Mesenchymal stem cell (in vitro differentiated cells and primary cell): ENCODE measurements around the gene CYREN.
"Not testable (repeated sequence)": the region's sequence is repeated elsewhere in the genome, so short reads cannot be mapped to it uniquely, and the experiment has no call there.

Source experiments
- DNase-seq: peaks from one replicate; pipeline ENCODE4 v3.0.0-alpha.2; 2013
- H2AFZ ChIP-seq: one replicate; pipeline ENCODE4 v1.6.1; 2013; ENCODE audit warnings: low read depth, mild to moderate bottlenecking, control low read depth, inconsistent platforms, low read length, moderate library complexity
- H2AK5ac ChIP-seq: 2 replicates; pipeline ENCODE4 v1.6.1; 2013; ENCODE audit warnings: low read length, moderate library complexity, mild to moderate bottlenecking, inconsistent platforms; ENCODE audit not compliant: severe bottlenecking
- H2BK120ac ChIP-seq: one replicate; pipeline ENCODE4 v1.6.1; 2013; ENCODE audit warnings: low read depth, mild to moderate bottlenecking, inconsistent platforms, low read length, moderate library complexity
- H2BK12ac ChIP-seq, 2 experiments: one replicate each; pipeline ENCODE4 v1.6.1; 2013; ENCODE audit warnings: inconsistent platforms in 2 of 2, low read length in 2 of 2, mild to moderate bottlenecking in 2 of 2, moderate library complexity in 2 of 2, control low read depth in 1 of 2
- H2BK15ac ChIP-seq: one replicate; pipeline ENCODE4 v1.6.1; 2013; ENCODE audit warnings: mild to moderate bottlenecking, low read depth, inconsistent platforms; ENCODE audit not compliant: poor library complexity, severe bottlenecking
- H2BK5ac ChIP-seq: 2 replicates; pipeline ENCODE4 v1.6.1; 2013; ENCODE audit warnings: low read depth, mild to moderate bottlenecking, low read length, control low read depth, inconsistent platforms; ENCODE audit not compliant: poor library complexity, severe bottlenecking
- H3K14ac ChIP-seq, 2 experiments: one replicate each; pipeline ENCODE4 v1.6.1; 2013; ENCODE audit warnings: inconsistent platforms in 2 of 2, low read length in 2 of 2, control low read depth in 1 of 2, mild to moderate bottlenecking in 1 of 2, moderate library complexity in 1 of 2
- H3K18ac ChIP-seq, 2 experiments: one replicate each; pipeline ENCODE4 v1.6.1; 2013; ENCODE audit warnings: inconsistent platforms in 2 of 2, low read length in 2 of 2, control low read depth in 1 of 2, low read depth in 1 of 2, mild to moderate bottlenecking in 1 of 2
- H3K23ac ChIP-seq, 2 experiments: one replicate each; pipeline ENCODE4 v1.6.1; 2013; ENCODE audit warnings: inconsistent platforms in 2 of 2, low read length in 2 of 2, mild to moderate bottlenecking in 2 of 2, moderate library complexity in 2 of 2, control low read depth in 1 of 2
- H3K27ac ChIP-seq: 2 replicates; pipeline ENCODE4 v1.5.1; 2013; ENCODE audit warnings: mild to moderate bottlenecking, moderate library complexity, low read length, control low read depth, inconsistent platforms; ENCODE audit not compliant: poor library complexity, severe bottlenecking
- H3K27me3 ChIP-seq, 2 experiments: 2 replicates each; pipeline versions ENCODE4 v1.6.1 to v1.7.0; 2013; ENCODE audit warnings: low read length in 2 of 2, mild to moderate bottlenecking in 2 of 2, moderate library complexity in 2 of 2, control low read depth in 1 of 2, inconsistent platforms in 1 of 2; ENCODE audit not compliant: control insufficient read depth in 1 of 2, insufficient read depth in 1 of 2
- H3K36me3 ChIP-seq, 2 experiments: 2 replicates each; pipeline versions ENCODE4 v1.6.1 to v1.7.0; 2013; ENCODE audit warnings: low read length in 2 of 2, control low read depth in 1 of 2, inconsistent platforms in 1 of 2, low read depth in 1 of 2, mild to moderate bottlenecking in 1 of 2; ENCODE audit not compliant: insufficient read depth in 2 of 2, control insufficient read depth in 1 of 2
- H3K4ac ChIP-seq, 2 experiments: one replicate each; pipeline ENCODE4 v1.6.1; 2013; ENCODE audit warnings: inconsistent platforms in 2 of 2, low read length in 2 of 2, mild to moderate bottlenecking in 2 of 2, moderate library complexity in 2 of 2, control low read depth in 1 of 2, low read depth in 1 of 2
- H3K4me1 ChIP-seq: 2 replicates; pipeline ENCODE4 v1.6.1; 2013; ENCODE audit warnings: low read depth, low read length, control low read depth; ENCODE audit not compliant: control insufficient read depth, insufficient read depth
- H3K4me2 ChIP-seq: 2 replicates; pipeline ENCODE4 v1.6.1; 2013; ENCODE audit warnings: low read length, mild to moderate bottlenecking, inconsistent platforms; ENCODE audit not compliant: poor library complexity, severe bottlenecking
- H3K4me3 ChIP-seq, 2 experiments: 2 replicates each; pipeline versions ENCODE4 v1.5.1 to v1.7.0; 2013; ENCODE audit warnings: low read length in 2 of 2, mild to moderate bottlenecking in 2 of 2, control low read depth in 1 of 2, low read depth in 1 of 2; ENCODE audit not compliant: insufficient read depth in 1 of 2
- H3K79me1 ChIP-seq: replicated peaks from 2 replicates; pipeline ENCODE4 v1.6.1; 2013; ENCODE audit warnings: mild to moderate bottlenecking, control low read depth, low read length, inconsistent platforms; ENCODE audit not compliant: poor library complexity, severe bottlenecking
- H3K9ac ChIP-seq: 2 replicates; pipeline ENCODE4 v1.7.0; 2013; ENCODE audit warnings: mild to moderate bottlenecking, low read length, moderate library complexity
- H3K9me3 ChIP-seq: 2 replicates; pipeline ENCODE4 v1.7.0; 2013; ENCODE audit warnings: mild to moderate bottlenecking, low read length; ENCODE audit not compliant: control insufficient read depth
- H4K8ac ChIP-seq: one replicate; pipeline ENCODE4 v1.6.1; 2013; ENCODE audit warnings: inconsistent platforms, mild to moderate bottlenecking, low read length, moderate library complexity
- H4K91ac ChIP-seq: one replicate; pipeline ENCODE4 v1.6.1; 2013; ENCODE audit warnings: mild to moderate bottlenecking, low read length, inconsistent platforms
- WGBS: methylation state at CpG from one replicate; pipeline ENCODE4 v1.1.7; 2013; ENCODE audit warnings: mixed read lengths; 5-methylcytosine and 5-hydroxymethylcytosine counted together

Gene CYREN

DNA sequence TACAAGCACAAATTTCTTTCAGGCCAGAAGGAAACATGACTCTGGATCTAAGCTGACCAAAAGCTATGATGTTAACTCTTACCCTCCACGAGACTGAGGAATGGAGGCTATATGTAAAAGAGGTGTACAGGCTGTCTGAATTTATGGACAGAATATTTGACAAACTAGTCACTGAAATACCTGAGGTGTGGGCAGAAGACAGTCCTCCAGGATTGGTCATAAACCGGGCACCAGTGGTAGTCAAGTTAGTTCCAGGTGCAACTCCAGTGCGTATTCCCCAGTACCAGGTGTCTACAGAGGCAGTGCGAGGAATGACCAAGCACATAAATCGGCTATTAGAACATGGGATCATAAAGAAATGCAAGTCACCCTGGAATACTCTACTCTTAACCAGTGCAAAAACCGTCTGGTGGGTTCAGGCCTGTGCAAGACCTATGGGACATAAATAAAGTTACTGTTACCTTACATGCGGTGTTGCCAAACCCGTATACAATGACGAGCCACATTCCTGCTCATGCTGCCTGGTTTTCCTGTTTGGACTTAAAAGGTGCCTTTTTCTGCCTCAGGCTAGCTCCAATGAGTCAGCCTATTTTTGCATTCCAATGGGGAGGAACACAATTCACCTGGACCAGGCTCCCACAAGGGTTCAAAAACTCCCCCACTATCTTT lies 6.7 kb upstream of the CYREN start:
- no peak overlapping the region for H3K14ac ChIP-seq
- no peak overlapping the region for H3K4me2 ChIP-seq
- H3K79me1 ChIP-seq: peaks cover 24% of the 10 kb centered on the region
- H3K27ac ChIP-seq: no peak overlapping the region
- no peak overlapping the region for H4K91ac ChIP-seq
- H3K23ac ChIP-seq: no peak overlapping the region
- no peak overlapping the region for H3K4ac ChIP-seq
- no peak overlapping the region for H2AFZ ChIP-seq
- WGBS: 88% methylated on average over 9 of the region's 9 CpGs
- H3K4me3 ChIP-seq: no peak overlapping the region
- no peak overlapping the region for H2BK15ac ChIP-seq
- peaks cover 6% of the 10 kb centered on the region for H3K4me1 ChIP-seq
- H2BK120ac ChIP-seq: no peak overlapping the region
- no peak for DNase-seq
- H3K27me3 ChIP-seq: no peaks in the 10 kb centered on the region
- no peak overlapping the region for H2BK12ac ChIP-seq
- no peak overlapping the region for H3K18ac ChIP-seq
- H3K9ac ChIP-seq: no peak overlapping the region
- no peak overlapping the region for H4K8ac ChIP-seq
- no peak overlapping the region for H2AK5ac ChIP-seq
- H3K9me3 ChIP-seq: peaks cover 47% of the 10 kb centered on the region
- H2BK5ac ChIP-seq: no peak overlapping the region
- H3K36me3 ChIP-seq: peaks cover 11 to 43% of the 10 kb centered on the region in 2 experiments

DNA sequence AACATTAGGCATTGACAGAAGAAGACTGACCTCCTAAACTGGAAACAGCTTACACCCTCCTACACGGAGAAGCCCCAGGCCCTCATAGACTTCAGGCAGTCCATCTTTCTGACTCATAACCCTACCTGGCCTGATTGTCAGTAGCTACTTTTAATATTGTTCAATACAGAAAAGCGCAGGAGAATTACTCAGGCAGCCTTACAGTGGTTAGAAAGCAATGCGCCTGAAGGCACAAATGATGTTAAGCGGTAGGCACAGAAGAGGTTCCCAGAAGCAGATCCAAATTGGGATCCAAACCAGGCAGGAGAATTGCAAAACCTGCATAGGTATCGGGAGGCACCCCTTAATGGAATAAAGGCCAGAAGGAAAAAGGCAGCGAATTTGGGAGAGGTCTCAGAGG lies 5.4 kb upstream of the CYREN start:
- DNase-seq: no peak
- H3K4me1 ChIP-seq: peaks cover 6% of the 10 kb centered on the region
- 93% methylated on average over 6 of the region's 6 CpGs for WGBS
- H3K14ac ChIP-seq: no peak overlapping the region
- H3K18ac ChIP-seq: no peak overlapping the region
- no peaks in the 10 kb centered on the region for H3K27me3 ChIP-seq
- no peak overlapping the region for H3K23ac ChIP-seq
- H4K8ac ChIP-seq: no peak overlapping the region
- no peak overlapping the region for H3K4ac ChIP-seq
- no peak overlapping the region for H2BK12ac ChIP-seq
- no peak overlapping the region for H2AFZ ChIP-seq
- H2BK5ac ChIP-seq: no peak overlapping the region
- H4K91ac ChIP-seq: no peak overlapping the region
- no peak overlapping the region for H2BK15ac ChIP-seq
- H3K4me3 ChIP-seq: no peak overlapping the region
- H3K9me3 ChIP-seq: peaks cover 34% of the 10 kb centered on the region
- H3K9ac ChIP-seq: no peak overlapping the region
- H3K4me2 ChIP-seq: no peak overlapping the region
- H2AK5ac ChIP-seq: no peak overlapping the region
- H3K27ac ChIP-seq: no peak overlapping the region
- H3K79me1 ChIP-seq: peaks cover 18% of the 10 kb centered on the region
- peaks cover 3 to 38% of the 10 kb centered on the region in 2 experiments for H3K36me3 ChIP-seq
- no peak overlapping the region for H2BK120ac ChIP-seq

DNA sequence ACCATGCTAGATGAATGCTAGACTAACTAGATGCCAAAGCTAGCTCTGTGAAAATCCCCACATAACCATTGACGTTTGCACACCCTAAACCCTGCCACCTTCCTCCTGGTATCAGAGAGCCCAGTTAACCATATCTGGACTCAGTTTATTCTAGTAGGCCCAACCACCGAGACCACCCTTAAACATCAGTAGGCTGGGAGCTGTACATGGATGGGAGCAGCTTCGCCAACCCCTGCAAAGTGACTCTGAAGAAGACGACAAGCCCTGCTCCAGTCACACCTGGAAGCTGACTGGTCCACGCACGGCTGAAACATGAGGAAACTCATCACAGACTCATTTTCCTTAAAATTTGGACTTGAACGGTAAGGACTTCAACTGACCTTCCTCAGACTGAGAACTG lies 4.4 kb upstream of the CYREN start:
- H3K9ac ChIP-seq: no peak overlapping the region
- H2BK15ac ChIP-seq: no peak overlapping the region
- no peak overlapping the region for H3K14ac ChIP-seq
- H3K4me2 ChIP-seq: no peak overlapping the region
- H3K9me3 ChIP-seq: peaks cover 24% of the 10 kb centered on the region
- H3K27me3 ChIP-seq: no peaks in the 10 kb centered on the region
- DNase-seq: no peak
- no peak overlapping the region for H3K4me3 ChIP-seq
- no peak overlapping the region for H2BK120ac ChIP-seq
- peaks cover 6% of the 10 kb centered on the region for H3K4me1 ChIP-seq
- no peak overlapping the region for H2AK5ac ChIP-seq
- peaks cover 18% of the 10 kb centered on the region for H3K79me1 ChIP-seq
- no peak overlapping the region for H3K18ac ChIP-seq
- WGBS: 97% methylated on average over 6 of the region's 7 CpGs
- H2BK5ac ChIP-seq: no peak overlapping the region
- H3K27ac ChIP-seq: no peak overlapping the region
- no peak overlapping the region for H2AFZ ChIP-seq
- H3K4ac ChIP-seq: no peak overlapping the region
- no peak overlapping the region for H4K91ac ChIP-seq
- no peak overlapping the region for H4K8ac ChIP-seq
- H2BK12ac ChIP-seq: no peak overlapping the region
- peaks cover 0 to 35% of the 10 kb centered on the region in 2 experiments for H3K36me3 ChIP-seq
- no peak overlapping the region for H3K23ac ChIP-seq

DNA sequence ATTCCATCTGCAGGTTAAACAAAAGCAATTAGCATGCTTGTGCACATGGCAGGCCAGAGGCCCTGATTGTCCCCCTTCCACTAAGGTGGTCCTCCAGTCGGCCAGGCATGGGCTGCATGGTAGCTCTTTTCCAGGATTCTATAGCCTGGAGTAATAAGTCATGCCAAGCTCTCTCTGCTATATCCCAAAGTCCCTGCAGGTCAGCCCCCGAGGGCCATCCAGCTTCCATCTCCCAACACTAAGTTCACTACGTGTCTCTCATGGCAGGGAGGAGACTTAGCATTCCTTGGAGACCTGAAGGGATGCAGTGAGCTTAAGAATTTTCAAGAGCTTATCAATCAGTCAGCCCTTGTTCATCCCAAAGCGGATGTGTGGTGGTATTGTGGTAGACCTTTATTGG lies 3.4 kb upstream of the CYREN start:
- H3K36me3 ChIP-seq: peaks cover 1 to 26% of the 10 kb centered on the region in 2 experiments
- not testable (repeated sequence) for H2BK120ac ChIP-seq, H3K4me3 ChIP-seq, H3K27ac ChIP-seq, H3K9ac ChIP-seq, H2BK15ac ChIP-seq, H4K91ac ChIP-seq, H2BK5ac ChIP-seq, H3K79me1 ChIP-seq, DNase-seq, H2BK12ac ChIP-seq, H3K23ac ChIP-seq, H2AFZ ChIP-seq, H3K18ac ChIP-seq, H2AK5ac ChIP-seq, H3K14ac ChIP-seq, H3K27me3 ChIP-seq, H4K8ac ChIP-seq, H3K4me1 ChIP-seq, H3K4ac ChIP-seq
- peak overlapping the region; percentile 36 for H3K4me2 ChIP-seq
- peaks cover 14% of the 10 kb centered on the region for H3K9me3 ChIP-seq
- WGBS: 92% methylated on average over 3 of the region's 4 CpGs
